DND-41 (cell line): ENCODE data around the gene GARNL3.

Experiments used
- ATAC-seq: fragments of 200-7000 bp; cut with Tn5 transposase; 3 replicates; pipeline ENCODE4 v1.9.1; 2021; ENCODE audit warnings: low read depth; ENCODE audit not compliant: insufficient read depth
- DNase-seq: peaks from one replicate; pipeline ENCODE4 v3.0.0-alpha.2; 2020
- H2AFZ ChIP-seq: 2 replicates; pipeline ENCODE4 v1.6.0; 2012; ENCODE audit warnings: low read depth, low read length
- H3K27ac ChIP-seq: 2 replicates; pipeline ENCODE4 v1.5.1; 2012; ENCODE audit warnings: low read length, inconsistent platforms
- H3K27me3 ChIP-seq: fragments of 200-600 bp; sonication (generic); 2 replicates; pipeline ENCODE4 v1.6.0; 2012; ENCODE audit warnings: low read length, mild to moderate bottlenecking, inconsistent platforms; ENCODE audit not compliant: insufficient read depth, poor library complexity
- H3K36me3 ChIP-seq: 2 replicates; pipeline ENCODE4 v1.5.1; 2012; ENCODE audit warnings: low read length, inconsistent platforms; ENCODE audit not compliant: insufficient read depth
- H3K4me1 ChIP-seq: 2 replicates; pipeline ENCODE4 v1.5.1; 2012; ENCODE audit warnings: mild to moderate bottlenecking, low read length; ENCODE audit not compliant: insufficient read depth
- H3K4me2 ChIP-seq: 2 replicates; pipeline ENCODE4 v1.6.0; 2012; ENCODE audit warnings: mild to moderate bottlenecking, moderate library complexity, low read length, inconsistent platforms; ENCODE audit not compliant: insufficient read depth
- H3K4me3 ChIP-seq, 2 experiments: fragments of 200-600 bp in 1 of 2; shearing (Covaris generic) in 1 of 2; 2 replicates each; pipeline ENCODE4 v1.5.1; 2012 to 2016; ENCODE audit warnings: inconsistent platforms in 2 of 2, low read length in 2 of 2, mild to moderate bottlenecking in 2 of 2, low read depth in 1 of 2, moderate library complexity in 1 of 2
- H3K79me2 ChIP-seq: 2 replicates; pipeline ENCODE4 v1.6.0; 2012; ENCODE audit warnings: low read length, inconsistent platforms; ENCODE audit not compliant: insufficient read depth
- H3K9ac ChIP-seq: 2 replicates; pipeline ENCODE4 v1.6.0; 2012; ENCODE audit warnings: low read depth, mild to moderate bottlenecking, inconsistent platforms, low read length, moderate library complexity
- H3K9me3 ChIP-seq: 2 replicates; pipeline ENCODE4 v1.5.1; 2012; ENCODE audit warnings: low read length, moderate library complexity, mild to moderate bottlenecking, inconsistent platforms; ENCODE audit not compliant: insufficient read depth, severe bottlenecking
- H4K20me1 ChIP-seq: 2 replicates; pipeline ENCODE4 v1.6.0; 2012; ENCODE audit warnings: low read length; ENCODE audit not compliant: insufficient read depth
- CTCF ChIP-seq: IDR thresholded peaks from 2 replicates; pipeline ENCODE4 v1.5.1; 2012; ENCODE audit warnings: borderline replicate concordance, low read length, moderate library complexity, mild to moderate bottlenecking; ENCODE audit not compliant: poor library complexity, severe bottlenecking; ENCODE audit errors: extremely low read depth
- EZH2 ChIP-seq: IDR thresholded peaks from 3 replicates; pipeline ENCODE4 v1.6.1; 2012; ENCODE audit warnings: borderline replicate concordance, low read depth, mild to moderate bottlenecking, moderate library complexity, low read length, inconsistent platforms; ENCODE audit not compliant: severe bottlenecking

The GARNL3 gene

GRCh38 chr9:127360250-127360649 lies 95.7 kb downstream of the GARNL3 start:
- ATAC-seq (no peak), DNase-seq (no peak)
- Histone ChIP-seq H3K27ac (no peak overlapping the region), H3K4me1 (no peaks in the 10 kb centered on the region), H3K4me3 (no peak overlapping the region), H4K20me1 (peaks cover 35% of the 10 kb centered on the region), H3K79me2 (no peaks in the 10 kb centered on the region), H3K4me2 (no peak overlapping the region), H3K36me3 (no peaks in the 10 kb centered on the region), H3K27me3 (peaks cover 69% of the 10 kb centered on the region), H3K9ac (no peak overlapping the region), H2AFZ (no peak overlapping the region), H3K9me3 (no peaks in the 10 kb centered on the region)
- TF ChIP-seq EZH2 = no peak
- no peak for TF ChIP-seq CTCF

DNA sequence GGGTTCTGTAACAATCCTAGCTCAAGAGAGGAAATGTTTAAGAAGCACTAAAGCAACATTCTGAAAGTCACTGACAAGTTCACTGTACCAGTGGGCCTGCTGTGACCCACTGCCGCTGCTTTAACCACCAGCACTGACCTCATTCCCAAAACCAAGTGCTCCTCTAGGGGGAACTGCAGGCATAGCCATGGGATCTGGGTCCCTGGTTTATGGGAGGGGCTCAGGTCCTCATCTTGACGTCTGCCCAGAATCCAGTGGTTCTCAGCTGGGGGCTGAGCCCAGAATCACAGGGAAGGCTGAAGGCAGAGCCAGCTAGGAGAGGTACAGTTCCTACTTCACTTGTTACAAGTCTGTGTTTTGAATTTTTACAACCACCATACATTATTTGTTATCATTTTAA lies 96.3 kb downstream of the GARNL3 start:
- peaks cover 37% of the 10 kb centered on the region; the same call in 1 of the 2 replicates for H4K20me1 ChIP-seq
- no peak overlapping the region for H2AFZ ChIP-seq
- TF ChIP-seq EZH2 (no peak), CTCF (no peak)
- peaks cover 69% of the 10 kb centered on the region for H3K27me3 ChIP-seq
- no peak overlapping the region for H3K4me3 ChIP-seq
- H3K27ac ChIP-seq = no peak overlapping the region
- H3K79me2 ChIP-seq = no peaks in the 10 kb centered on the region
- no peaks in the 10 kb centered on the region for H3K36me3 ChIP-seq
- no peaks in the 10 kb centered on the region for H3K9me3 ChIP-seq
- no peaks in the 10 kb centered on the region for H3K4me1 ChIP-seq
- ATAC-seq (no peak), DNase-seq (no peak)
- no peak overlapping the region for H3K9ac ChIP-seq
- H3K4me2 ChIP-seq = no peak overlapping the region

- DNase-seq (no peak), ATAC-seq (no peak)
- Histone ChIP-seq H3K27ac (no peak overlapping the region), H3K36me3 (no peaks in the 10 kb centered on the region), H4K20me1 (peaks cover 39% of the 10 kb centered on the region; the same call in 1 of the 2 replicates), H3K27me3 (peaks cover 64% of the 10 kb centered on the region), H3K4me3 (no peak overlapping the region), H2AFZ (no peak overlapping the region), H3K4me1 (no peaks in the 10 kb centered on the region), H3K9ac (no peak overlapping the region), H3K9me3 (no peaks in the 10 kb centered on the region), H3K79me2 (no peaks in the 10 kb centered on the region), H3K4me2 (no peak overlapping the region)
- TF ChIP-seq EZH2 (no peak), CTCF (no peak)
These were observed 97.0 kb downstream of the GARNL3 start for GRCh38 chr9:127361561-127361960.

- ATAC-seq = no peak
- TF ChIP-seq CTCF (no peak), EZH2 (no peak)
These were observed 98.3 kb downstream of the GARNL3 start for GRCh38 chr9:127362829-127363228.

More at GRCh38 chr9:127362829-127363228, 98.3 kb downstream of the GARNL3 start:
- H3K4me2 ChIP-seq = no peak overlapping the region
- H3K9ac ChIP-seq = no peak overlapping the region
- DNase-seq = no peak
- H3K36me3 ChIP-seq = no peaks in the 10 kb centered on the region
- H3K4me3 ChIP-seq = no peak overlapping the region
- H3K79me2 ChIP-seq = no peaks in the 10 kb centered on the region
- H3K4me1 ChIP-seq = no peaks in the 10 kb centered on the region
- H3K27me3 ChIP-seq = peaks cover 62% of the 10 kb centered on the region
- H4K20me1 ChIP-seq = peaks cover 40% of the 10 kb centered on the region; the same call in 1 of the 2 replicates
- no peak overlapping the region for H2AFZ ChIP-seq
- no peaks in the 10 kb centered on the region for H3K9me3 ChIP-seq
- no peak overlapping the region for H3K27ac ChIP-seq
